Measurements from ENCODE around the gene CES4A. TPM values are rescaled to one million over a fixed set of nuclear protein-coding genes. Genes with fewer than 3 reads are reported as not detected.
"Not testable (repeated sequence)": the region's sequence is repeated elsewhere in the genome, so short reads cannot be mapped to it uniquely, and the experiment has no call there.

CES4A gene
- total RNA-seq, 4 donors from 2014 or later, result 4.4 to 48.1 (median 14.3) TPM

DNA sequence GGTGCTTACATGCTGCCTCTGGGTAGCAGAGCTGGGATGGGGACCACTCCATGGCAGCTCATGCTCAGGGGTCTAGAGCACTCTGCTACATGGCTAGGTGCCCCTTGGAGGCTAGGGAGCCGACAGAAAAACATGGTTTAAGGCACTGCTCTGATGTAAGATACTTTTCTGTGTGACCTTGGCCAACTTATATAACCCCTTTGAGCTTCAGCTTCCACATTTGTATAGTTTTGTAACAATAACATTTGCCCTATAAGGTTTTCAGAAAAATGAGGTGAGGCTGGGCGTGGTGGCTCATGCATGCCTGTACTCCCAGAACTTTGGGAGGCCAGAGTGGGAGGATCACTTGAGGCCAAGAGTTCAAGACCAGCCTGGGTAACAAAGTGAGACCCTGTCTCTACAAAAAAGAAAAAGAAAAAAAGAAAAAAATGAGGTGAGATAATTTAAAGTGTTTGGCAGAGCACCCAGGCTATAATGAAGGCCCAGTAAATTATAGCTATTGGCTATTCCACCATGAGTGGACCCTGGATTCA, 3.2 kb downstream of the CES4A start:
- DNase-seq (ENCODE audit: low spot score), result no peak
- TF ChIP-seq, protein P1, sequence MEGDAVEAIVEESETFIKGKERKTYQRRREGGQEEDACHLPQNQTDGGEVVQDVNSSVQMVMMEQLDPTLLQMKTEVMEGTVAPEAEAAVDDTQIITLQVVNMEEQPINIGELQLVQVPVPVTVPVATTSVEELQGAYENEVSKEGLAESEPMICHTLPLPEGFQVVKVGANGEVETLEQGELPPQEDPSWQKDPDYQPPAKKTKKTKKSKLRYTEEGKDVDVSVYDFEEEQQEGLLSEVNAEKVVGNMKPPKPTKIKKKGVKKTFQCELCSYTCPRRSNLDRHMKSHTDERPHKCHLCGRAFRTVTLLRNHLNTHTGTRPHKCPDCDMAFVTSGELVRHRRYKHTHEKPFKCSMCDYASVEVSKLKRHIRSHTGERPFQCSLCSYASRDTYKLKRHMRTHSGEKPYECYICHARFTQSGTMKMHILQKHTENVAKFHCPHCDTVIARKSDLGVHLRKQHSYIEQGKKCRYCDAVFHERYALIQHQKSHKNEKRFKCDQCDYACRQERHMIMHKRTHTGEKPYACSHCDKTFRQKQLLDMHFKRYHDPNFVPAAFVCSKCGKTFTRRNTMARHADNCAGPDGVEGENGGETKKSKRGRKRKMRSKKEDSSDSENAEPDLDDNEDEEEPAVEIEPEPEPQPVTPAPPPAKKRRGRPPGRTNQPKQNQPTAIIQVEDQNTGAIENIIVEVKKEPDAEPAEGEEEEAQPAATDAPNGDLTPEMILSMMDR (IDR thresholded peaks at IDR 0.05), result no peak
- no peak for ATAC-seq (ENCODE audit: low FRiP score)

DNA sequence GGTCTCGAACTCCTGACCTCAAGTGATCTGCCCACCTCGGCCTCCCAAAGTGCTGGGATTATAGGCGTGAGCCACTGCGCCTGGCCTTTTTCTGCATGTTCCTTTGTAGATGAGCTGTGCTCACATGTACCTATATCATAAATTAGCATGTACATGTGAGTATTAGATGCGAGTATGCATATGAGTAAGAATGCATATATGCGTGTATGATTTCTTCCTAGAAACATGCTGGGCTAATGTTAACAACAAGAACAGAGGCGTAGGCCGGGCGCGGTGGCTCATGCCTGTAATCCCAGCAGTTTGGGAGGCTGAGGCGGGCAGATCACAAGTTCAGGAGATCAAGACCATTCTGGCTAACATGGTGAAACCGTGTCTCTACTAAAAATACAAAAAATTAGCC, 5.2 kb downstream of the CES4A start:
- DNase-seq (ENCODE audit: low spot score); ATAC-seq (ENCODE audit: low FRiP score): not testable (repeated sequence)

DNA sequence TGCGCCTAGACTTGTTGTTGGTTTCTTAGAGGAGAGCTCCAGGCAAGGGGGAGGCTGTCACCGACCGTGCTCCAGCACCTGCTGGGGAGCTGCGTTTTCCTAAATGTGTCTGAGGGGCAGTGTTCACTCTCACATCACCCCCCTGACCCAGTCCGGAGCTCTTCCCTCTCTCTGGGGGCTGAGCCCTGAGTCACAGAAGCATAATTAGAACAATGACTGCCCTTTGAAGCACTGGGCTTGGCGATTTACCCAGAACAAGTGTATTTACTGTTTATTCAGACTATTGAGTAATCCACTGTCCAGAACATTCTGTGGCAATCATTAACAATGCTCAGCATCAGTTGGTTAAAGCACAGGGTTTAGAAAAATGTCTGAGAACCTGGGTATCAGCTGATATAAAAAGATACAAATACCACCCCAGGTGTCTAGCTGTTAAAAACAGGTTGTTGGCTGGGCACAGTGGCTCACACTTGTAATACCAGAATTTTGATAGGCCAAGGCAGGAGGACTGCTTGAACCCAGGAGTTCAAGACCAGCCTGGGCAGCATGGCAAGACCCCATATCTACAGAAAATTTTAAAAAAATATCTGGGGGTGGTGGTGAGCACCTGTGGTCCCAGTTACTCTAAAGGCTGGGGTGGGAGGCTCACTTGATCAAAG, 8.1 kb downstream of the CES4A start:
- DNase-seq (ENCODE audit: low spot score) (no peak), ATAC-seq (ENCODE audit: low FRiP score) (peak; percentile 88)
- TF ChIP-seq, protein P1 (IDR thresholded peaks at IDR 0.05), result no peak

DNA sequence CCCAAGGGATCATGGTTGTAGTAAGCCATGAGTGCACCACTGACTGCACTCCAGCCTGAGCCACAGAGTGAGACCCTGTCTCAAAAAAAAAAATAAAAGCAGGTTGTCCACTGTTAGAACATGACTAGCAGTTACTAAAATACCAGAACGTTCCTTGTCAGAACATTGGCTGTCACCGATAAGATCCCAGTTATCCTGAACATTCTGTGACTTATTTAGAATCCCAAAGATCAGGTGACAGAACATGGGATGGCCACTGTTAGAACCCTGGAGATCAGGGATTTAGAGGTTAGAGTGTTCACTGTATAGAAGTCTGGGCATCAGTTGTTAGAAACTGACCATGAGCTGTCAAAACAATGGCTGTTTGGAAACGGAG, 8.6 kb downstream of the CES4A start:
- DNase-seq (ENCODE audit: low spot score), result no peak
- peak; percentile 6 for ATAC-seq (ENCODE audit: low FRiP score)
- TF ChIP-seq, protein P1 (IDR thresholded peaks at IDR 0.05), result no peak

DNA sequence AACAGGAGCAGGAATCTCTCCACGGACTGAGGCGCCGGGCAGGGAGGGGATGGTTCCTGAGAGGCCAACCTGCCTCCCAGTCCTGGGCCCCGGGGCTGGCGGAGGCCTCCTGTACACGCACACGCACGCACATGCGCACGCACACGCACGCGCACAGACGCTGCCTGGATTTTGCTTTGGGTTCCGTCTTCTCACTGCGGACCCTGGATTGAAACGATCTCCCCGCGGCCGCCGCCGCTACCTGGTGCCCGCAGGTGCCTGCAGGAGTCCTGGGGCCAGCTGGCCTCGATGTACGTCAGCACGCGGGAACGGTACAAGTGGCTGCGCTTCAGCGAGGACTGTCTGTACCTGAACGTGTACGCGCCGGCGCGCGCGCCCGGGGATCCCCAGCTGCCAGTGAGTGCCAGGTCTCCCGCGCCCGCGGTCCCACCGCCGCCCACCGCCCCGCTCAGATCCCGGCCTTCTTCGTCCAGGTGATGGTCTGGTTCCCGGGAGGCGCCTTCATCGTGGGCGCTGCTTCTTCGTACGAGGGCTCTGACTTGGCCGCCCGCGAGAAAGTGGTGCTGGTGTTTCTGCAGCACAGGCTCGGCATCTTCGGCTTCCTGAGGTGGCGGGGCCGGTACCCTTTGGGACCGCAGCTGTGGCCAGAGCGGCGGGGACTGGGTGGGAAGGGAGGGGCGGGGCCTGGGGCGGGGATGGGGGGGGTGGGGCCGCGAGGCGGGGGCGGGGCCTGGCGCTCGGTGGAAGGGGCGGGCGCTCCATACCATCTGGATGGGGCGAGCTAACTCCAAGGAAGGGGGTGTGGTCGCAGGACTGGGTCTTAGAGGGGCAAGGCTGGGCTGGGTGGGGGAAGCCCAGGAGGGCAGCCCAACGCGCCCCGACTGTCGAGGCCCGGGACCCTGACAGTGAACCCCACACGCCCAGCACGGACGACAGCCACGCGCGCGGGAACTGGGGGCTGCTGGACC, 12.3 kb downstream of the CES4A start:
- DNase-seq (ENCODE audit: low spot score) (no peak), ATAC-seq (ENCODE audit: low FRiP score) (peak; percentile 25)

DNA sequence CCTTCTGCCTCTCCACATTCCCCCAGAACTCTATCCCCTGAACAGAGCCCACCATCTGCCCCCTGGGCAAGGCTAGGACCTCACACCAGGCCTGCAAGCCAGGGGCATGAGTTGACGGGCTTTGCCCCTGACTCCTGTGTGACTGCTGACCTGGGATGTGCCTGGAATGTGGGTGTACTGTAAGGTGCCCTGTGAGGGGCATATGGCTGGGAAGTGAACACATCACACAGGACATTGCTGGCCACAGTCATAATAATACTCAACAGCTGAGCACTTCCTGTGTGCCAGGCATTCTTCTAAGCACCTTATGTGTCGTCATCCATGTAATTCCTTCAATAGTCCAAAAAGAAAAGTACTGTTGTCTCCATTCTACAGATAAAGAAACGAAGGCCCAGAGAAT, 13.3 kb downstream of the CES4A start:
- DNase-seq (ENCODE audit: low spot score) (no peak), ATAC-seq (ENCODE audit: low FRiP score) (no peak)

More for the DNA sequence above, 12.3 kb downstream of the CES4A start:
- TF ChIP-seq, protein P1 (IDR thresholded peaks at IDR 0.05), result no peak

More for the DNA sequence above, 13.3 kb downstream of the CES4A start:
- TF ChIP-seq, protein P1 (IDR thresholded peaks at IDR 0.05), result no peak

Measured in omental fat pad (tissue), 4 donors.